Measurements from ENCODE around the gene HIF3A. TPM values are rescaled to one million over a fixed set of nuclear protein-coding genes. Genes with fewer than 3 reads are reported as not detected.

Gene HIF3A
- total RNA-seq, 2 experiments from 2014 or later: not detected

GRCh38 chr19:46386151-46386550 is 89.3 kb downstream of the HIF3A start:
- Mint-ChIP-seq H3K27me3 (no peaks in the 10 kb centered on the region), H3K27ac (no peak overlapping the region), H3K4me3 (no peak overlapping the region), H3K4me1 (ENCODE audit: low read depth) (no peaks in the 10 kb centered on the region), H3K36me3 (ENCODE audit: low read depth) (peaks cover 63% of the 10 kb centered on the region), H3K9me3 (no peaks in the 10 kb centered on the region)
- ChIA-PET POLR2A (interaction anchor here (0.6 to 1.0 kb wide), 3 partner anchors 20 to 84 kb away, joined by 3 to 4 read pairs (median 3); no protein-coding TSS in a partner anchor), CTCF (interaction anchor here (3.7 kb wide), 1 partner anchor 9 kb away, joined by 23 read pairs; no protein-coding TSS in a partner anchor)
- TF ChIP-seq CTCF (IDR thresholded peaks at IDR 0.05): no peak
- DNase-seq (no peak), ATAC-seq (no peak)
- intact Hi-C loops (cut with micrococcal nuclease): no loop called here

DNA sequence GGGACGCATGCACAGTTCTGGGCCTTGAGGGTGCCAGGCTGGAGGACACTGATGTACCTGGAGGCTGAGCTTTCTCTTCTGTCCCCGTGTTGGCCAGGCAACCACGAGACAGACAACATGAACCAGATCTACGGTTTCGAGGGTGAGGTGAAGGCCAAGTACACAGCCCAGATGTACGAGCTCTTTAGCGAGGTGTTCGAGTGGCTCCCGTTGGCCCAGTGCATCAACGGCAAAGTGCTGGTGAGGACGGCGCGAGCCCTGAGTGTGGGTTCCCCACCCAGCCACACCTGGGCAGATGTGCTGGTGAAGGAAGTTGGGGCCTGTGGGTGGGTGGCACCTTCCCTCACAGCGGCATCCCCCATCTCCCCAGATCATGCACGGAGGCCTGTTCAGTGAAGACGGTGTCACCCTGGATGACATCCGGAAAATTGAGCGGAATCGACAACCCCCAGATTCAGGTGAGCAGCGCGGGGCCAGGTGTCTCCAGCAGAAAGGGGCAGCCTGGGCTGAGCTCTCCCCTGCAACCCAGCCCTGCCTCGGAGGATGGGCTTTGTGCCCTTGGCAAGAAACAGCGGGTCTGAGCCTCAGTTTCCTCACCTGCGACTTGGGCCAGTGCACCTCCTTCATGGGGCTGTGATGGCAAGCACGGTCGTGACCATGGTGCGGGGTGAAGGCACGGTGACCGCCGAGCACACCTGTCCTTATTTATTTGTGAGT is 90.3 kb downstream of the HIF3A start:
- intact Hi-C loops (cut with micrococcal nuclease): no loop called here
- Mint-ChIP-seq H3K4me1 (ENCODE audit: low read depth) (no peaks in the 10 kb centered on the region), H3K4me3 (no peak overlapping the region), H3K27me3 (no peaks in the 10 kb centered on the region), H3K9me3 (no peaks in the 10 kb centered on the region), H3K27ac (no peak overlapping the region), H3K36me3 (ENCODE audit: low read depth) (peaks cover 61% of the 10 kb centered on the region)
- ChIA-PET CTCF (interaction anchor here (3.7 kb wide), 1 partner anchor 8 kb away, joined by 23 read pairs; no protein-coding TSS in a partner anchor), POLR2A (interaction anchor here (0.8 to 1.0 kb wide), 2 partner anchors 36 to 83 kb away, joined by 3 to 4 read pairs; no protein-coding TSS in a partner anchor)
- TF ChIP-seq CTCF (IDR thresholded peaks at IDR 0.05): no peak
- DNase-seq (no peak), ATAC-seq (no peak)

- no peak overlapping the region for H3K4me3 Mint-ChIP-seq
- CTCF ChIA-PET: interaction anchor here (3.7 kb wide), 1 partner anchor 8 kb away, joined by 23 read pairs; no protein-coding TSS in a partner anchor
- H3K4me1 Mint-ChIP-seq (ENCODE audit: low read depth): peaks cover 3% of the 10 kb centered on the region
- no peaks in the 10 kb centered on the region for H3K9me3 Mint-ChIP-seq
- H3K27ac Mint-ChIP-seq: no peak overlapping the region
- ATAC-seq (no peak), DNase-seq (no peak)
- H3K36me3 Mint-ChIP-seq (ENCODE audit: low read depth): peaks cover 57% of the 10 kb centered on the region
- no peaks in the 10 kb centered on the region for H3K27me3 Mint-ChIP-seq
- POLR2A ChIA-PET: no interaction called here
- TF ChIP-seq CTCF (IDR thresholded peaks at IDR 0.05): no peak
- intact Hi-C loops (cut with micrococcal nuclease): no loop called here
Measured at GRCh38 chr19:46387713-46388130, 90.9 kb downstream of the HIF3A start.

DNA sequence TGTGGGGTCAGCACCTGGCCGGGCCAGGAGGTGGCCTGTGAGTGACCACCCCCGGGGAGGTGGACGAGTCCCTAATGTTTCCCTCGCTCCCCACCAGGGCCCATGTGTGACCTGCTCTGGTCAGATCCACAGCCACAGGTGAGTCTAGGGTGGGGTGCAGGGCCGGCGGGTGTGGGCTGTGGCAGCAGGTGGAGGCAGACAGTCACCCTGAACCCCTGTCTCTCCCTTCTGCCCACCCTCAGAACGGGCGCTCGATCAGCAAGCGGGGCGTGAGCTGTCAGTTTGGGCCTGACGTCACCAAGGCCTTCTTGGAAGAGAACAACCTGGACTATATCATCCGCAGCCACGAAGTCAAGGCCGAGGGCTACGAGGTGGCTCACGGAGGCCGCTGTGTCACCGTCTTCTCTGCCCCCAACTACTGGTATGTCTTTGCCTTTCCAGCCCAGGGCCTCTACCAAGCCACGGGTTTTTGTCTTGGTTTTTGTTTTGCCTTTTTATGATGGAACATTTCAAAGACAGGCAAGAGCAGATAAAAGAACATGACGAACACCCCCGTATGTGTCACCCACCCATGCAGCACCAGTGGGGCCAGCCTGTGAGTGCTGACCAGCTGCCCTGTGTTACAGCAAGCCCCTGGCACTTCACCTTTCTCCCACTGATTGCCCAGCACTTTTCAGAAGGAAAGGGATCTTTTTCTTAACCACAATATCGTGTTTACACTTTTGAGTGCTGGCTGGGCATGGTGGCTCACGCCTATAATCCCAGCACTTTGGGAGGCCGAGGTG is 91.7 kb downstream of the HIF3A start:
- H3K36me3 Mint-ChIP-seq (ENCODE audit: low read depth): peaks cover 56% of the 10 kb centered on the region
- no peaks in the 10 kb centered on the region for H3K27me3 Mint-ChIP-seq
- no peak for ATAC-seq
- DNase-seq: no peak
- no peak for TF ChIP-seq CTCF (IDR thresholded peaks at IDR 0.05)
- no peak overlapping the region for H3K4me3 Mint-ChIP-seq
- ChIA-PET CTCF (interaction anchor here (1.2 to 3.7 kb wide), 2 partner anchors 7 to 14 kb away, joined by 3 to 23 read pairs; no protein-coding TSS in a partner anchor), POLR2A (no interaction called here)
- peaks cover 4% of the 10 kb centered on the region for H3K4me1 Mint-ChIP-seq (ENCODE audit: low read depth)
- intact Hi-C loops (cut with micrococcal nuclease): no loop called here
- no peak overlapping the region for H3K27ac Mint-ChIP-seq
- H3K9me3 Mint-ChIP-seq: no peaks in the 10 kb centered on the region
